Measurements from ENCODE around the gene HMGN4. TPM values are rescaled to one million over a fixed set of nuclear protein-coding genes. Genes with fewer than 3 reads are reported as not detected.
A peak's percentile ranks its signal among the peaks of the same experiment; 100 is the strongest.

Gene HMGN4
- total RNA-seq, 1 experiment from 2014 or later, result 73.8 TPM

GRCh38 chr6:26594730-26595632 is 56.8 kb downstream of the HMGN4 start:
- POLR2A ChIA-PET, result interaction anchor here (0.6 to 2.1 kb wide), 19 partner anchors 11 to 1236 kb away, joined by 3 to 14 read pairs (median 4); a partner anchor contains a TSS
- TF ChIP-seq ATF3 (IDR thresholded peaks at IDR 0.05) (peak; percentile 93), CTCF (IDR thresholded peaks at IDR 0.05 in 2 of 3, conservative IDR thresholded peaks at IDR 0.05 in 1 of 3; ENCODE audit: borderline replicate concordance in 1 of 3, insufficient read depth in 1 of 3, low read depth in 2 of 3, low read length in 2 of 3) (no peak), POLR2AphosphoS5 (IDR thresholded peaks at IDR 0.05; ENCODE audit: low read depth, low read length) (peak; percentile 18; the same call in 1 of the 2 replicates), SP1 (IDR thresholded peaks at IDR 0.05; ENCODE audit: low read depth) (no peak), EGR1 (IDR thresholded peaks at IDR 0.05; ENCODE audit: low read depth) (no peak), CEBPB (IDR thresholded peaks at IDR 0.05; ENCODE audit: low read depth) (peak; percentile 42; the same call in 1 of the 2 replicates), RAD21 (IDR thresholded peaks at IDR 0.05; ENCODE audit: low read depth) (no peak; the same call in 1 of the 2 replicates), EZH2 (IDR thresholded peaks at IDR 0.05) (no peak), TCF7L2 (IDR thresholded peaks at IDR 0.05; ENCODE audit: borderline replicate concordance, extremely low read depth, insufficient read depth, insufficient read length) (no peak), CBX3 (IDR thresholded peaks at IDR 0.05; ENCODE audit: low read depth) (peak; percentile 91), EZH2phosphoT487 (IDR thresholded peaks at IDR 0.05; ENCODE audit: borderline replicate concordance) (no peak), FOSL1 (IDR thresholded peaks at IDR 0.05; ENCODE audit: low read depth) (0 out of 2 replicates have a peak, but pooled peaks have one; percentile 17), SIN3A (IDR thresholded peaks at IDR 0.05; ENCODE audit: low read depth) (no peak; the same call in 1 of the 2 replicates)
- TF ChIP-seq, protein P1, sequence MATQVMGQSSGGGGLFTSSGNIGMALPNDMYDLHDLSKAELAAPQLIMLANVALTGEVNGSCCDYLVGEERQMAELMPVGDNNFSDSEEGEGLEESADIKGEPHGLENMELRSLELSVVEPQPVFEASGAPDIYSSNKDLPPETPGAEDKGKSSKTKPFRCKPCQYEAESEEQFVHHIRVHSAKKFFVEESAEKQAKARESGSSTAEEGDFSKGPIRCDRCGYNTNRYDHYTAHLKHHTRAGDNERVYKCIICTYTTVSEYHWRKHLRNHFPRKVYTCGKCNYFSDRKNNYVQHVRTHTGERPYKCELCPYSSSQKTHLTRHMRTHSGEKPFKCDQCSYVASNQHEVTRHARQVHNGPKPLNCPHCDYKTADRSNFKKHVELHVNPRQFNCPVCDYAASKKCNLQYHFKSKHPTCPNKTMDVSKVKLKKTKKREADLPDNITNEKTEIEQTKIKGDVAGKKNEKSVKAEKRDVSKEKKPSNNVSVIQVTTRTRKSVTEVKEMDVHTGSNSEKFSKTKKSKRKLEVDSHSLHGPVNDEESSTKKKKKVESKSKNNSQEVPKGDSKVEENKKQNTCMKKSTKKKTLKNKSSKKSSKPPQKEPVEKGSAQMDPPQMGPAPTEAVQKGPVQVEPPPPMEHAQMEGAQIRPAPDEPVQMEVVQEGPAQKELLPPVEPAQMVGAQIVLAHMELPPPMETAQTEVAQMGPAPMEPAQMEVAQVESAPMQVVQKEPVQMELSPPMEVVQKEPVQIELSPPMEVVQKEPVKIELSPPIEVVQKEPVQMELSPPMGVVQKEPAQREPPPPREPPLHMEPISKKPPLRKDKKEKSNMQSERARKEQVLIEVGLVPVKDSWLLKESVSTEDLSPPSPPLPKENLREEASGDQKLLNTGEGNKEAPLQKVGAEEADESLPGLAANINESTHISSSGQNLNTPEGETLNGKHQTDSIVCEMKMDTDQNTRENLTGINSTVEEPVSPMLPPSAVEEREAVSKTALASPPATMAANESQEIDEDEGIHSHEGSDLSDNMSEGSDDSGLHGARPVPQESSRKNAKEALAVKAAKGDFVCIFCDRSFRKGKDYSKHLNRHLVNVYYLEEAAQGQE (IDR thresholded peaks at IDR 0.05; ENCODE audit: low read depth), result no peak
- TF ChIP-seq, protein P2, sequence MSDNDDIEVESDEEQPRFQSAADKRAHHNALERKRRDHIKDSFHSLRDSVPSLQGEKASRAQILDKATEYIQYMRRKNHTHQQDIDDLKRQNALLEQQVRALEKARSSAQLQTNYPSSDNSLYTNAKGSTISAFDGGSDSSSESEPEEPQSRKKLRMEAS (IDR thresholded peaks at IDR 0.05), result no peak; the same call in 1 of the 2 replicates
- TF ChIP-seq, protein P3, sequence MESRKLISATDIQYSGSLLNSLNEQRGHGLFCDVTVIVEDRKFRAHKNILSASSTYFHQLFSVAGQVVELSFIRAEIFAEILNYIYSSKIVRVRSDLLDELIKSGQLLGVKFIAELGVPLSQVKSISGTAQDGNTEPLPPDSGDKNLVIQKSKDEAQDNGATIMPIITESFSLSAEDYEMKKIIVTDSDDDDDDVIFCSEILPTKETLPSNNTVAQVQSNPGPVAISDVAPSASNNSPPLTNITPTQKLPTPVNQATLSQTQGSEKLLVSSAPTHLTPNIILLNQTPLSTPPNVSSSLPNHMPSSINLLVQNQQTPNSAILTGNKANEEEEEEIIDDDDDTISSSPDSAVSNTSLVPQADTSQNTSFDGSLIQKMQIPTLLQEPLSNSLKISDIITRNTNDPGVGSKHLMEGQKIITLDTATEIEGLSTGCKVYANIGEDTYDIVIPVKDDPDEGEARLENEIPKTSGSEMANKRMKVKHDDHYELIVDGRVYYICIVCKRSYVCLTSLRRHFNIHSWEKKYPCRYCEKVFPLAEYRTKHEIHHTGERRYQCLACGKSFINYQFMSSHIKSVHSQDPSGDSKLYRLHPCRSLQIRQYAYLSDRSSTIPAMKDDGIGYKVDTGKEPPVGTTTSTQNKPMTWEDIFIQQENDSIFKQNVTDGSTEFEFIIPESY (IDR thresholded peaks at IDR 0.05; ENCODE audit: extremely low read depth, insufficient replicate concordance, low read length), result no peak

More at GRCh38 chr6:26594730-26595632, 56.8 kb downstream of the HMGN4 start:
- BruUV-seq (replicated peaks), result no TSS peak
- Histone ChIP-seq H3K9ac (ENCODE audit: low read length) (peak overlapping the region; percentile 87; the same call in 1 of the 2 replicates), H3K4me3 (replicated peaks in 1 of 2; ENCODE audit: low read depth in 1 of 2, low read length in 2 of 2) (peak overlapping the region in 1 of 2 experiments; percentile 94; a peak in 2 of 4 replicates), H3K9me3 (ENCODE audit: control insufficient read depth in 1 of 2, insufficient read depth in 1 of 2, low read depth in 1 of 2, low read length in 2 of 2) (no peaks in the 10 kb centered on the region), H3K4me1 (ENCODE audit: control insufficient read depth in 1 of 2, insufficient read depth in 2 of 2, low read length in 2 of 2) (peaks cover 19 to 43% of the 10 kb centered on the region in 2 experiments), H2AFZ (ENCODE audit: low read depth, low read length, poor library complexity, severe bottlenecking) (peak overlapping the region; percentile 69), H3K36me3 (ENCODE audit: control insufficient read depth in 1 of 2, insufficient read depth in 2 of 2, low read length in 2 of 2) (peaks cover 2 to 15% of the 10 kb centered on the region in 2 experiments; a peak in 1 of 4 replicates), H3K79me2 (ENCODE audit: insufficient read depth, low read length) (peaks cover 22% of the 10 kb centered on the region), H4K20me1 (ENCODE audit: insufficient read depth) (no peaks in the 10 kb centered on the region), H3K9me2 (ENCODE audit: insufficient read depth) (no peaks in the 10 kb centered on the region), H3K4me2 (ENCODE audit: low read length) (peak overlapping the region; percentile 92), H3K27ac (ENCODE audit: low read depth, low read length) (peak overlapping the region; percentile 80), H3K27me3 (ENCODE audit: insufficient read depth, low read length) (no peaks in the 10 kb centered on the region)
- intact Hi-C loops (cut with micrococcal nuclease), result loop anchor here (1.0 to 5.0 kb wide), 3 partner anchors 23 to 537 kb away; a partner anchor contains a TSS
- peak; percentile 80 for DNase-seq (ENCODE audit: low read depth, low spot score)
- ATAC-seq, result peak; percentile 62
- ChIA-PET CTCF (interaction anchor here (0.6 to 4.2 kb wide), 20 partner anchors 10 to 422 kb away, joined by 3 to 60 read pairs (median 7); no protein-coding TSS in a partner anchor), RAD21 (ENCODE audit: low non-redundant PET in 1 of 2, low total read pairs in 2 of 2, uncharacterized antibody in 2 of 2, unreplicated experiment in 2 of 2) (interaction anchor here (0.6 to 2.5 kb wide), 9 partner anchors 18 to 264 kb away, joined by 3 to 17 read pairs (median 4); partner anchors contain the start of gene HMGN4 (in 1 of the 2))

All from HCT116 (cell line).